ENCODE results near the gene SUPT3H.

GRCh38 chr6:45163952-45164766, 213.6 kb downstream of the SUPT3H start:
- TF ChIP-seq CTCF (IDR thresholded peaks at IDR 0.05; ENCODE audit: control extremely low read depth in 1 of 3, insufficient read depth in 1 of 3, low read depth in 1 of 3, low read length in 3 of 3), result 0 out of 4 replicates have a peak, but pooled peaks of 1 of the 3 experiments have one; percentile 4
- TF ChIP-seq EP300 (IDR thresholded peaks at IDR 0.05; ENCODE audit: borderline replicate concordance in 1 of 2, low read depth in 2 of 2, low read length in 2 of 2), result no peak
- TF ChIP-seq POLR2A (IDR thresholded peaks at IDR 0.05; ENCODE audit: control extremely low read depth in 1 of 2, low read depth in 2 of 2, low read length in 2 of 2), result no peak
- TF ChIP-seq TAF1 (IDR thresholded peaks at IDR 0.05; ENCODE audit: low read depth, low read length), result no peak
